ENCODE results near the gene BANF1. TPM values are rescaled to one million over a fixed set of nuclear protein-coding genes. Genes with fewer than 3 reads are reported as not detected.
"Not testable (repeated sequence)": the region's sequence is repeated elsewhere in the genome, so short reads cannot be mapped to it uniquely, and the experiment has no call there.

The BANF1 gene
- total and polyA plus RNA-seq, 2 experiments from 2014 or later = 22.8 to 197 TPM

DNA sequence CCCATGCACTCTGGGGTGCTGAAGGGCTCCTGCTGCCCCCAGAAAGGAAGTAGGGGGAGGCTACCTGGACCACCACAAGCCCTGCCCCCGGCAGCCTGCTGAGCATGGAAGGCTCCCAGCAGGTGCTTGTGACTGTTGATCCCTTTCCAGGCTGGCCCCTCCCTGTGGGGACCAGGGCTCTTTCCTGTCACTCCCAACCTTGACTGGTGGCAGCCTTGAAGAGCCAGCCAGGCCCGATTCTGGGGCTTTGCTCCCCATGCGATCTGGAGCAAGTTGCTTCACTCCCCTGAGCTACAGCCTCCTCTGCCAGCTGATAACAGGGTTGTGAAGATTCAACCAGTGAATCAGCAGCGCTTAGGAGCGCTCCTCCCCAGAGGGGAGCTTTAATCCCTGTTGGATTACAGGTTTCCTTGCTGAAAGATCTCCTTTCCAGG is 4.9 kb downstream of the BANF1 start:
- peaks cover 18% of the 10 kb centered on the region for H3K27me3 ChIP-seq
- H3K79me2 ChIP-seq = peaks cover 19% of the 10 kb centered on the region
- H3K4me2 ChIP-seq = no peak overlapping the region
- no peaks in the 10 kb centered on the region for H3K9me2 ChIP-seq (replicated peaks; ENCODE audit: insufficient read depth)
- WGBS (ENCODE audit: low lambda C conversion rate, missing lambda C conversion rate) = 37% methylated on average over 5 of the region's 5 CpGs
- H3K4me1 ChIP-seq (ENCODE audit: insufficient read depth) = no peaks in the 10 kb centered on the region
- TF ChIP-seq, protein P1, sequence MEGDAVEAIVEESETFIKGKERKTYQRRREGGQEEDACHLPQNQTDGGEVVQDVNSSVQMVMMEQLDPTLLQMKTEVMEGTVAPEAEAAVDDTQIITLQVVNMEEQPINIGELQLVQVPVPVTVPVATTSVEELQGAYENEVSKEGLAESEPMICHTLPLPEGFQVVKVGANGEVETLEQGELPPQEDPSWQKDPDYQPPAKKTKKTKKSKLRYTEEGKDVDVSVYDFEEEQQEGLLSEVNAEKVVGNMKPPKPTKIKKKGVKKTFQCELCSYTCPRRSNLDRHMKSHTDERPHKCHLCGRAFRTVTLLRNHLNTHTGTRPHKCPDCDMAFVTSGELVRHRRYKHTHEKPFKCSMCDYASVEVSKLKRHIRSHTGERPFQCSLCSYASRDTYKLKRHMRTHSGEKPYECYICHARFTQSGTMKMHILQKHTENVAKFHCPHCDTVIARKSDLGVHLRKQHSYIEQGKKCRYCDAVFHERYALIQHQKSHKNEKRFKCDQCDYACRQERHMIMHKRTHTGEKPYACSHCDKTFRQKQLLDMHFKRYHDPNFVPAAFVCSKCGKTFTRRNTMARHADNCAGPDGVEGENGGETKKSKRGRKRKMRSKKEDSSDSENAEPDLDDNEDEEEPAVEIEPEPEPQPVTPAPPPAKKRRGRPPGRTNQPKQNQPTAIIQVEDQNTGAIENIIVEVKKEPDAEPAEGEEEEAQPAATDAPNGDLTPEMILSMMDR (IDR thresholded peaks at IDR 0.05; ENCODE audit: poor library complexity) = no peak
- TF ChIP-seq EZH2 (IDR thresholded peaks at IDR 0.05; ENCODE audit: borderline replicate concordance) (no peak), EZH2phosphoT487 (IDR thresholded peaks at IDR 0.05; ENCODE audit: low read depth, severe bottlenecking, unreplicated experiment) (no peak)
- H4K20me1 ChIP-seq (ENCODE audit: insufficient read depth, poor library complexity, severe bottlenecking) = no peaks in the 10 kb centered on the region
- peak; percentile 49 for DNase-seq (ENCODE audit: low spot score)
- no peak overlapping the region for H3K4me3 ChIP-seq
- H3K36me3 ChIP-seq (replicated peaks; ENCODE audit: insufficient read depth, low read depth) = no peaks in the 10 kb centered on the region
- no peak overlapping the region for H3K27ac ChIP-seq
- no peaks in the 10 kb centered on the region for H3K9me3 ChIP-seq (ENCODE audit: low read depth)
- H2AFZ ChIP-seq = no peak overlapping the region

DNA sequence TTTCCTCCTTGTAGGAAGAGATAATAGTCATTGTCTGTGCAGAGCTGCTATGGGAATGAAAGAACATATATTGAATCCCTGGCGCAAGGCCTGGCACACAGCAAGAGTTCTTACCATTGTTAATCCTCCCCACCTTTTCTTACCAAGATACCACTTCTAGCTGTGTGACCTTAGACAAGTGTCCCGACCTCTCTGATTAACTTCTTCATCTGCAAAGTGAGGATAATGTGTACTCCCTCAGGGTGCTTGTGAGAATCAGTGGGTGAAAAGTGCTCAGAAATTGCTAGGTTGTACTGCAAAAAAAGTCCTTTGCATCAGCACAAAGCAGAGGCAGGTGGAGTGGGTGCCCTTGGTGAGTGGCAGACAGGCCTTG is 5.8 kb downstream of the BANF1 start:
- Histone ChIP-seq H3K4me3 (no peak overlapping the region), H3K9me3 (ENCODE audit: low read depth) (no peaks in the 10 kb centered on the region), H3K4me2 (no peak overlapping the region), H2AFZ (no peak overlapping the region), H3K4me1 (ENCODE audit: insufficient read depth) (no peaks in the 10 kb centered on the region), H3K9me2 (replicated peaks; ENCODE audit: insufficient read depth) (no peaks in the 10 kb centered on the region), H3K36me3 (replicated peaks; ENCODE audit: insufficient read depth, low read depth) (no peaks in the 10 kb centered on the region), H3K27me3 (peaks cover 21% of the 10 kb centered on the region), H3K79me2 (peaks cover 15% of the 10 kb centered on the region), H4K20me1 (ENCODE audit: insufficient read depth, poor library complexity, severe bottlenecking) (no peaks in the 10 kb centered on the region), H3K27ac (no peak overlapping the region)
- no peak for DNase-seq (ENCODE audit: low spot score)
- 91% methylated on average over 2 of the region's 2 CpGs for WGBS (ENCODE audit: low lambda C conversion rate, missing lambda C conversion rate)
- TF ChIP-seq, protein P1 (IDR thresholded peaks at IDR 0.05; ENCODE audit: poor library complexity) = no peak
- TF ChIP-seq EZH2phosphoT487 (IDR thresholded peaks at IDR 0.05; ENCODE audit: low read depth, severe bottlenecking, unreplicated experiment) = no peak
- TF ChIP-seq EZH2 (IDR thresholded peaks at IDR 0.05; ENCODE audit: borderline replicate concordance) = no peak

DNA sequence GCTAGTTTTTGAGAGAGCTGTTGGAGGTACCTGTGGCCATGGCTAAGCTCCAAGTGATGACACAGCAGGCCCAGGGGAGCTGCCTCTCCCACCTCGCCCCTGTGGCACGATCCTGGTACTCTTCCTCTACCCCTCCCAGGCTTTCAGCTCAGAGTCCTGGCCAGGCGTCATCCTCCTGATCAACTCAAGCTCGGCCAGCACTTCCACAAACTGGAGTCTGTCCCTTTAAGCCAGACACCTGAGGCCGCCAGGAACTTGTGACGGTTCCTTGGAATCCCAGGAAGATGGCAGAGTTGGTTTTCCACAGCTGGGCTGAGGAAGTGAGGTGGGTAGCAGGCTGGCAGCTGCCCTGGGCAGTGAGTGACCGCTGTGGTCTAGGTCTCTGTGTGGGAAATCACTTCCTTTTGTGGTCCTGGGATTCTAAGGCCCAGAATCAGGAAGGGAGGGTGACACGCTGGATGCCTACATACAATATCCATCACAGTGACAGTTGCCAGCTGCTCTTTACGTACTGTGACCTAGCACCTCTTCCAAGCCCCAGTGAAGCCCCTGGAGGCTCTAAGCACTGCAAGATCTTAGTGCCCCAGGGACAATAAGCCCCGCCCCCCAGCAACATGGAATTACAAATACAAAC is 6.3 kb downstream of the BANF1 start:
- Histone ChIP-seq H4K20me1 (ENCODE audit: insufficient read depth, poor library complexity, severe bottlenecking) (no peaks in the 10 kb centered on the region), H3K4me3 (no peak overlapping the region), H3K4me1 (ENCODE audit: insufficient read depth) (no peaks in the 10 kb centered on the region), H3K79me2 (peaks cover 10% of the 10 kb centered on the region), H3K36me3 (replicated peaks; ENCODE audit: insufficient read depth, low read depth) (no peaks in the 10 kb centered on the region), H3K27me3 (peaks cover 22% of the 10 kb centered on the region), H3K9me2 (replicated peaks; ENCODE audit: insufficient read depth) (no peaks in the 10 kb centered on the region), H3K27ac (no peak overlapping the region), H3K4me2 (no peak overlapping the region), H2AFZ (no peak overlapping the region), H3K9me3 (ENCODE audit: low read depth) (no peaks in the 10 kb centered on the region)
- DNase-seq (ENCODE audit: low spot score) = no peak
- TF ChIP-seq, protein P1 (IDR thresholded peaks at IDR 0.05; ENCODE audit: poor library complexity) = no peak
- TF ChIP-seq EZH2phosphoT487 (IDR thresholded peaks at IDR 0.05; ENCODE audit: low read depth, severe bottlenecking, unreplicated experiment) (no peak), EZH2 (IDR thresholded peaks at IDR 0.05; ENCODE audit: borderline replicate concordance) (no peak)
- WGBS (ENCODE audit: low lambda C conversion rate, missing lambda C conversion rate) = 59% methylated on average over 10 of the region's 10 CpGs

DNA sequence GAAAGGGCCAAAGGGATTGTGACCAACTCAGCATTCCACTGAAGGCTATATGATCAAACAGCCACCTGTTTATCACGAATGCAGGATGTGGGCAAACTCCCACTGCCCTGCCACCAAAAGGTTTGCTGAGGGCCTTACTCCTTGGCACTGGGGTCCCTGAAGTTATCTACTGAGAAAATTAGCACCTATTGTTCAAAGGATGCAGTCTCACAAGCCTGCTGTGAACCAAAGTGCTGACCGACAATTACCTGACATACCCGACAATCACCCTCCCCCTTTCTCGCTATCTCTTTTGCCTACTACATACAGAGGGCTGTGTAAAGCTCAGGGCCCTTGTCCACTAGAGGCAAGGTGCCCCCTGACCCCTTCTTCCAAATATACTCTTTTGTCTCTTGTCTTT is 7.7 kb downstream of the BANF1 start:
- peaks cover 22% of the 10 kb centered on the region for H3K27me3 ChIP-seq
- H3K9me2 ChIP-seq (replicated peaks; ENCODE audit: insufficient read depth); H3K79me2 ChIP-seq; H3K27ac ChIP-seq; H4K20me1 ChIP-seq (ENCODE audit: insufficient read depth, poor library complexity, severe bottlenecking); H2AFZ ChIP-seq; H3K4me1 ChIP-seq (ENCODE audit: insufficient read depth); H3K36me3 ChIP-seq (replicated peaks; ENCODE audit: insufficient read depth, low read depth); DNase-seq (ENCODE audit: low spot score); H3K9me3 ChIP-seq (ENCODE audit: low read depth); H3K4me2 ChIP-seq; H3K4me3 ChIP-seq: not testable (repeated sequence)
- 62% methylated on average over 4 of the region's 4 CpGs for WGBS (ENCODE audit: low lambda C conversion rate, missing lambda C conversion rate)
